ENCODE measurements around the gene ATP2A1.
"Not testable (repeated sequence)": the region's sequence is repeated elsewhere in the genome, so short reads cannot be mapped to it uniquely, and the experiment has no call there.

ATP2A1 gene

GRCh38 chr16:28882551-28883160 is 4.4 kb downstream of the ATP2A1 start:
- no peak overlapping the region for H3K4me3 ChIP-seq (ENCODE audit: low read depth, low read length)
- ChIA-PET POLR2A (no interaction called here), CTCF (no interaction called here)
- no peak for TF ChIP-seq CTCF (IDR thresholded peaks at IDR 0.05; ENCODE audit: insufficient read depth, low read length, missing control alignments)
- DNase-seq (ENCODE audit: low read depth, low spot score), result no peak

GRCh38 chr16:28883221-28883996 is 5.1 kb downstream of the ATP2A1 start:
- no peak for DNase-seq (ENCODE audit: low read depth, low spot score)
- ChIA-PET POLR2A (no interaction called here), CTCF (no interaction called here)
- no peak for TF ChIP-seq CTCF (IDR thresholded peaks at IDR 0.05; ENCODE audit: insufficient read depth, low read length, missing control alignments)
- H3K4me3 ChIP-seq (ENCODE audit: low read depth, low read length), result no peak overlapping the region

- POLR2A ChIA-PET, result no interaction called here
- CTCF ChIA-PET, result no interaction called here
- DNase-seq (ENCODE audit: low read depth, low spot score), result no peak
- no peak overlapping the region for H3K4me3 ChIP-seq (ENCODE audit: low read depth, low read length)
- no peak for TF ChIP-seq CTCF (IDR thresholded peaks at IDR 0.05; ENCODE audit: insufficient read depth, low read length, missing control alignments)
Measured at GRCh38 chr16:28884045-28884444, 5.8 kb downstream of the ATP2A1 start.

GRCh38 chr16:28886945-28887344 is 8.7 kb downstream of the ATP2A1 start:
- DNase-seq (ENCODE audit: low read depth, low spot score), result no peak
- no peak overlapping the region for H3K4me3 ChIP-seq (ENCODE audit: low read depth, low read length)
- POLR2A ChIA-PET, result interaction anchor here (0.6 kb wide), 1 partner anchor 13 kb away, joined by 3 read pairs; no protein-coding TSS in a partner anchor
- CTCF ChIA-PET, result interaction anchor here (1.0 to 1.5 kb wide), 2 partner anchors 13 to 58 kb away, joined by 3 to 5 read pairs; no protein-coding TSS in a partner anchor
- no peak for TF ChIP-seq CTCF (IDR thresholded peaks at IDR 0.05; ENCODE audit: insufficient read depth, low read length, missing control alignments)

GRCh38 chr16:28890355-28890754 is 12.1 kb downstream of the ATP2A1 start:
- CTCF ChIA-PET, result interaction anchor here (0.6 to 2.3 kb wide), 2 partner anchors 22 to 55 kb away, joined by 3 to 7 read pairs; no protein-coding TSS in a partner anchor
- H3K4me3 ChIP-seq (ENCODE audit: low read depth, low read length); POLR2A ChIA-PET; DNase-seq (ENCODE audit: low read depth, low spot score): not testable (repeated sequence)

- ChIA-PET POLR2A (no interaction called here), CTCF (no interaction called here)
- DNase-seq (ENCODE audit: low read depth, low spot score), result no peak
- no peak overlapping the region for H3K4me3 ChIP-seq (ENCODE audit: low read depth, low read length)
- no peak for TF ChIP-seq CTCF (IDR thresholded peaks at IDR 0.05; ENCODE audit: insufficient read depth, low read length, missing control alignments)
Measured at GRCh38 chr16:28891964-28892890, 13.9 kb downstream of the ATP2A1 start.
